ENCODE data around the gene TUFM.
"Not testable (repeated sequence)": the region's sequence is repeated elsewhere in the genome, so short reads cannot be mapped to it uniquely, and the experiment has no call there.

GRCh38 chr16:28802235-28803019, 43.7 kb downstream of the TUFM start:
- not testable (repeated sequence) for TF ChIP-seq CTCF, POLR2A (IDR thresholded peaks at IDR 0.05)
